ENCODE measurements around the gene CD68.
"Not testable (repeated sequence)": the region's sequence is repeated elsewhere in the genome, so short reads cannot be mapped to it uniquely, and the experiment has no call there.

Gene CD68

GRCh38 chr17:7580604-7581575 is 1.5 kb downstream of the CD68 start:
- DNase-seq = no peak

- no peak for DNase-seq
Measured at GRCh38 chr17:7582396-7583252, 3.2 kb downstream of the CD68 start.

- peak; percentile 33 for DNase-seq
Measured at GRCh38 chr17:7583253-7584109, 4.0 kb downstream of the CD68 start, which contains the start of gene MPDU1. TSS of gene MPDU1 (plus strand) at chr17:7583852. CDS start at chr17:7583863, 11 bp downstream.

GRCh38 chr17:7586673-7587419 is 7.4 kb downstream of the CD68 start:
- DNase-seq = no peak

GRCh38 chr17:7587420-7588151 is 8.1 kb downstream of the CD68 start:
- no peak for DNase-seq

- no peak for DNase-seq
Measured at GRCh38 chr17:7588553-7589203, 9.2 kb downstream of the CD68 start.

- no peak for DNase-seq
Measured at GRCh38 chr17:7589204-7589868, 9.9 kb downstream of the CD68 start.

GRCh38 chr17:7589891-7590691 is 10.7 kb downstream of the CD68 start, which contains the start of gene SOX15:
TSS of gene SOX15 (minus strand) at chr17:7590094. CDS start at chr17:7589676, 418 bp downstream.
- DNase-seq = no peak

GRCh38 chr17:7590743-7591142 is 11.3 kb downstream of the CD68 start:
- no peak for DNase-seq

- DNase-seq = no peak
Measured at GRCh38 chr17:7591596-7591995, 12.2 kb downstream of the CD68 start.

- no peak for DNase-seq
Measured at GRCh38 chr17:7592422-7593021, 13.1 kb downstream of the CD68 start.

- DNase-seq = no peak
Measured at GRCh38 chr17:7593296-7593695, 13.9 kb downstream of the CD68 start.

- not testable (repeated sequence) for DNase-seq
Measured at GRCh38 chr17:7597561-7597960, 18.1 kb downstream of the CD68 start.

GRCh38 chr17:7606280-7606679 is 26.8 kb downstream of the CD68 start:
- DNase-seq = no peak

- DNase-seq = no peak
Measured at GRCh38 chr17:7610641-7611040, 31.2 kb downstream of the CD68 start.

GRCh38 chr17:7611635-7612293 is 32.3 kb downstream of the CD68 start:
- DNase-seq = no peak

GRCh38 chr17:7612294-7612640 is 32.8 kb downstream of the CD68 start:
- no peak for DNase-seq
